DMS79 (cell line): ENCODE results near the gene NUPR1.
"Not testable (repeated sequence)": the region's sequence is repeated elsewhere in the genome, so short reads cannot be mapped to it uniquely, and the experiment has no call there.

Experiments used
- DNase-seq: peaks from one replicate; lab custom pipeline; 2025; lab: John Stamatoyannopoulos, UW

Gene NUPR1

GRCh38 chr16:28554634-28555423 is 16.1 kb upstream of the NUPR1 start:
- DNase-seq = no peak

- DNase-seq = peak; percentile 80
Observed at GRCh38 chr16:28553776-28554633, 15.2 kb upstream of the NUPR1 start, which contains the start of gene SGF29. TSS of gene SGF29 (plus strand) at chr16:28553920. CDS start at chr16:28581070, 27,150 bp downstream.

- DNase-seq = no peak
Observed at GRCh38 chr16:28549301-28549899, 10.6 kb upstream of the NUPR1 start.

- DNase-seq = no peak
Observed at GRCh38 chr16:28548306-28548802, 9.6 kb upstream of the NUPR1 start.

GRCh38 chr16:28546626-28547025 is 7.9 kb upstream of the NUPR1 start:
- no peak for DNase-seq

- not testable (repeated sequence) for DNase-seq
Observed at GRCh38 chr16:28545964-28546363, 7.2 kb upstream of the NUPR1 start.

- DNase-seq = no peak
Observed at GRCh38 chr16:28544998-28545397, 6.2 kb upstream of the NUPR1 start.

- peak; percentile 38 for DNase-seq
Observed at GRCh38 chr16:28543072-28543471, 4.3 kb upstream of the NUPR1 start.

- no peak for DNase-seq
Observed at GRCh38 chr16:28542646-28543045, 3.9 kb upstream of the NUPR1 start.

- DNase-seq = no peak
Observed at GRCh38 chr16:28540346-28540745, 1.6 kb upstream of the NUPR1 start.

GRCh38 chr16:28537964-28538732 is 626 bp downstream of the NUPR1 start:
- no peak for DNase-seq

GRCh38 chr16:28537076-28537475 is 1.7 kb downstream of the NUPR1 start:
- DNase-seq = no peak

GRCh38 chr16:28534542-28535373 is 4.0 kb downstream of the NUPR1 start:
- no peak for DNase-seq

GRCh38 chr16:28532940-28533647 is 5.7 kb downstream of the NUPR1 start:
- DNase-seq = no peak

GRCh38 chr16:28531777-28532744 is 6.7 kb downstream of the NUPR1 start:
- DNase-seq = no peak

- DNase-seq = no peak
Observed at GRCh38 chr16:28529124-28529523, 9.7 kb downstream of the NUPR1 start.

- no peak for DNase-seq
Observed at GRCh38 chr16:28528463-28528867, 10.3 kb downstream of the NUPR1 start.

- no peak for DNase-seq
Observed at GRCh38 chr16:28527985-28528384, 10.8 kb downstream of the NUPR1 start.
